PFSK-1 (cell line): ENCODE measurements around the gene TFRC.

Source experiments
- FOXP2 ChIP-seq: optimal IDR thresholded peaks from 2 replicates; pipeline ENCODE3; 2011; ENCODE audit warnings: borderline replicate concordance, control low read depth, inconsistent platforms; ENCODE audit not compliant: insufficient read depth; ENCODE audit errors: extremely low read length, extremely low read depth
- POLR2AphosphoS5 ChIP-seq: IDR thresholded peaks from 2 replicates; pipeline ENCODE4 v1.6.1; 2012; ENCODE audit warnings: low read depth, mild to moderate bottlenecking, control low read depth, low read length, moderate library complexity
- SIN3A ChIP-seq: IDR thresholded peaks from 2 replicates; pipeline ENCODE4 v1.6.1; 2012; ENCODE audit warnings: mild to moderate bottlenecking, low read length, moderate library complexity, borderline replicate concordance; ENCODE audit not compliant: insufficient read depth
- TAF1 ChIP-seq: IDR thresholded peaks from 2 replicates; pipeline ENCODE4 v1.6.1; 2012; ENCODE audit warnings: low read length, control low read depth, borderline replicate concordance; ENCODE audit not compliant: insufficient read depth
- TF ChIP-seq, protein P1 (sequence below), 2 experiments: IDR thresholded peaks; 2 replicates each; pipeline versions ENCODE4 v1.6.1 to v1.8.0; 2011 to 2012; ENCODE audit warnings: low read depth in 2 of 2, low read length in 2 of 2, control low read depth in 1 of 2, inconsistent platforms in 1 of 2, mild to moderate bottlenecking in 1 of 2, moderate library complexity in 1 of 2; ENCODE audit not compliant: insufficient read depth in 1 of 2

The TFRC gene

DNA sequence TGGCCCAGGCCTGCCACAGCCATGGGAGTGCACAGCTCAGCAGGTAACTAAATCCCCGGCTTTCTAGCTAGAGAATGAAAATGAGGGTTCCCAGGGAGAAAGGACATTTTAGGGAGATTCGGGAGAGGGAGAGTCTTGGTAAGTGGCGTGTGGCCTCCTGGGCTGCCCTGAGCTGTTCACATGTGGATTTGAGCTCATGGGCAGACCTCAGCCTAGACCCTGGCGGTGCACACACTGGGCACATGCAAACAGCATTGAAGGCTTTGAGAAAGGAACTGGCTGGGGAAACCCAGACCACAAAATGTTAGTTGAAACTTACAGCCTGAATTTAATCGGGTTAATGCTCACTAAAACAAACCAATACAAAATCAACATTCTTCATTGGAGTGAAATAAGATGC is 72.4 kb downstream of the TFRC start:
- TF ChIP-seq, protein P1, sequence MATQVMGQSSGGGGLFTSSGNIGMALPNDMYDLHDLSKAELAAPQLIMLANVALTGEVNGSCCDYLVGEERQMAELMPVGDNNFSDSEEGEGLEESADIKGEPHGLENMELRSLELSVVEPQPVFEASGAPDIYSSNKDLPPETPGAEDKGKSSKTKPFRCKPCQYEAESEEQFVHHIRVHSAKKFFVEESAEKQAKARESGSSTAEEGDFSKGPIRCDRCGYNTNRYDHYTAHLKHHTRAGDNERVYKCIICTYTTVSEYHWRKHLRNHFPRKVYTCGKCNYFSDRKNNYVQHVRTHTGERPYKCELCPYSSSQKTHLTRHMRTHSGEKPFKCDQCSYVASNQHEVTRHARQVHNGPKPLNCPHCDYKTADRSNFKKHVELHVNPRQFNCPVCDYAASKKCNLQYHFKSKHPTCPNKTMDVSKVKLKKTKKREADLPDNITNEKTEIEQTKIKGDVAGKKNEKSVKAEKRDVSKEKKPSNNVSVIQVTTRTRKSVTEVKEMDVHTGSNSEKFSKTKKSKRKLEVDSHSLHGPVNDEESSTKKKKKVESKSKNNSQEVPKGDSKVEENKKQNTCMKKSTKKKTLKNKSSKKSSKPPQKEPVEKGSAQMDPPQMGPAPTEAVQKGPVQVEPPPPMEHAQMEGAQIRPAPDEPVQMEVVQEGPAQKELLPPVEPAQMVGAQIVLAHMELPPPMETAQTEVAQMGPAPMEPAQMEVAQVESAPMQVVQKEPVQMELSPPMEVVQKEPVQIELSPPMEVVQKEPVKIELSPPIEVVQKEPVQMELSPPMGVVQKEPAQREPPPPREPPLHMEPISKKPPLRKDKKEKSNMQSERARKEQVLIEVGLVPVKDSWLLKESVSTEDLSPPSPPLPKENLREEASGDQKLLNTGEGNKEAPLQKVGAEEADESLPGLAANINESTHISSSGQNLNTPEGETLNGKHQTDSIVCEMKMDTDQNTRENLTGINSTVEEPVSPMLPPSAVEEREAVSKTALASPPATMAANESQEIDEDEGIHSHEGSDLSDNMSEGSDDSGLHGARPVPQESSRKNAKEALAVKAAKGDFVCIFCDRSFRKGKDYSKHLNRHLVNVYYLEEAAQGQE (IDR thresholded peaks at IDR 0.05; ENCODE audit: insufficient read depth in 1 of 2, low read depth in 2 of 2, low read length in 2 of 2): no peak
- TF ChIP-seq POLR2AphosphoS5 (no peak), TAF1 (no peak), FOXP2 (no peak), SIN3A (no peak)

DNA sequence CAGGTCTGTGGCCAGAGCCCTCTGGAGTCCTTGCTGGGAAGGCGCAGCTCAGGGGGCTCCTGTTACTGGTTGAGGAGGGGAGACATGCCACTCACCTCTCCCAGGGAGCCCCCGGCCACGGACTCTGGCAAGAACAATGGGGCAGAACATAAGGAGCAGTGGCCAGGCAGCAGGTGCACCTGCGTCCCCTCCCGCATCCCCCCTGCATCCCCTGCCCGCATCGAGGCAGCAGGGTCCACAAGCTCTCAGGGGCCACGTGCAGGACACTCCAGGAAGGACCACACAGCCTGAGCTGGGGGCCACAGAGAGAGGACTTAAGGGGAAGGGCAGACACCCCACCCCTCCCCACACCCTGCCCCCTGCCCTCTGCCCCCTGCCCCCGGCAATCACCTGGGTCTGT is 73.0 kb downstream of the TFRC start:
- no peak for TF ChIP-seq SIN3A
- no peak for TF ChIP-seq TAF1
- TF ChIP-seq, protein P1 (IDR thresholded peaks at IDR 0.05; ENCODE audit: insufficient read depth in 1 of 2, low read depth in 2 of 2, low read length in 2 of 2): no peak
- TF ChIP-seq FOXP2: no peak
- no peak for TF ChIP-seq POLR2AphosphoS5

DNA sequence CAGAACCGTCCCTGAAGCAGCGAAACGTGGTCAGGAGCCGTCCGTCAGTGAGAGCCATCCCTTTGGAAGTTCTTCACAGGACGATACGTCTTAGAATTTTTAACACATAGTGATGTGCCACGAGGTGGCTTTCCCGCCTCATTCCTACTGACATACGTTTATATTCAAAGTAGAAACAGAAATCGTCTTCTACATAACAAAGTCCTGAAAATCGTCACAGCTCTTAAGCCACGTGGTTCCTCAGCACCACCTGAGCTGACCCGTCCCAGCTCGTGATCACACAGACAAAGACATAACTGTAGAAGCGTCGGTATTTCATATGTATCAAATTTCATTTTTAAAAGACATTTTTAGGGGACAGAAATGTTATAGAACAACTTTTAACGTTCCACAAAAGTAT is 73.5 kb downstream of the TFRC start:
- TF ChIP-seq FOXP2 (no peak), SIN3A (no peak), TAF1 (no peak), POLR2AphosphoS5 (no peak)
- TF ChIP-seq, protein P1 (IDR thresholded peaks at IDR 0.05; ENCODE audit: insufficient read depth in 1 of 2, low read depth in 2 of 2, low read length in 2 of 2): no peak

DNA sequence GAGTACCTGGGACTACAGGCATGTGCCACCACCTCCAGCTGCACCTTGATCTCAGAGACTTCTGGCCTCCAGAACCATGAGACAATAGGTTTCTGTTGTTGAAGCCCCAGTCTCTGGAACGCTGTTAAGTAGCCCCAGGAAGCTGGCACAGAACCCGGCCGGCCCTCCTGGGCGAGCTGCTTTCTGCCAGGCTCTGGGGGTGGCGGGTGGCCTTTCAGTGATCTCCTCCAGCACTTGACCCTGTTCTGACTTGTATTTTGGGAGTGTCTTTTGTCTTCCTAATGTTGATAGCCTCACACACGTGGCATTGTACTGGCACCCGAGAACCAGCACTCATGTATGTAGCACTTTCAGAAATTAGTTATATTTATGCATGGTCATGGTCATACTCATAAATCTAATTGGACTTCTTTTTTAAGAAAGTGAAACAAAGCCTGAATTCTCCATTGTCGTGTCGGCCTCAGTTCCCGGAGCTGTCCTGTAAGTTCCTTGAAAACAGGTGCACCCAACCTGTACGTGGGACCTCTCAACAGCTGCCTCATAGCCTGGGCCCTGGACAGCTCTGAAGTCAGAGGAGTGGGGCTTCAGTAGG is 74.0 kb downstream of the TFRC start:
- TF ChIP-seq SIN3A: no peak
- no peak for TF ChIP-seq POLR2AphosphoS5
- TF ChIP-seq, protein P1 (IDR thresholded peaks at IDR 0.05; ENCODE audit: insufficient read depth in 1 of 2, low read depth in 2 of 2, low read length in 2 of 2): no peak
- TF ChIP-seq FOXP2: no peak
- no peak for TF ChIP-seq TAF1

DNA sequence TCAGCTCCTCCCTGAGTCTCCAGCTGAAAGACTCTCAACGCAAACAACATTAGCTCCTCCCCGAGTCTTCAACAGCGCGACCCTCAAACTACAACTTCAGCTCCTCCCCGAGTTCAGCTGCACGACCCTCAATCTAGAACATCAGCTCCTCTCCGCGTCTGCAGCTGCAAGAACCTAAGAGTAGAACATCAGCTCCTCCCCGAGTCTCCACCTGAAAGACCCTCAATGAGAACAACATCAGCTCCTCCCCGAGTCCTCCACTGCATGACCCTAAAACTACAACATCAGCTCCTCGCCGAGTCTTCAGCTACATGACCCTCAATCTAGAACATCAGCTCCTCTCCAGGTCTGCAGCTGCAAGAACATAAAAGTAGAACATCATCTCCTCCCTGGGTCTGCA is 78.3 kb downstream of the TFRC start:
- TF ChIP-seq FOXP2: no peak
- TF ChIP-seq, protein P1 (IDR thresholded peaks at IDR 0.05; ENCODE audit: insufficient read depth in 1 of 2, low read depth in 2 of 2, low read length in 2 of 2): no peak
- TF ChIP-seq POLR2AphosphoS5: no peak
- TF ChIP-seq TAF1: no peak
- TF ChIP-seq SIN3A: no peak
